Activated naive CD8-positive, alpha-beta T cell (primary cell): Measurements from ENCODE around the gene ZNF578.
"Not testable (repeated sequence)": the region's sequence is repeated elsewhere in the genome, so short reads cannot be mapped to it uniquely, and the experiment has no call there.

Experiments used
- H3K27ac Mint-ChIP-seq: one replicate; pipeline ENCODE4 v1.8.0; 2021; ENCODE audit warnings: mixed read lengths
- H3K27me3 Mint-ChIP-seq: one replicate; pipeline ENCODE4 v1.8.0; 2021; ENCODE audit warnings: mixed read lengths
- H3K36me3 Mint-ChIP-seq: one replicate; pipeline ENCODE4 v1.8.0; 2021; ENCODE audit warnings: mixed read lengths
- H3K4me1 Mint-ChIP-seq: one replicate; pipeline ENCODE4 v1.8.0; 2021; ENCODE audit warnings: low read depth, mixed read lengths
- H3K4me3 Mint-ChIP-seq: one replicate; pipeline ENCODE4 v1.8.0; 2021; ENCODE audit warnings: mild to moderate bottlenecking, mixed read lengths
- H3K9me3 Mint-ChIP-seq: one replicate; pipeline ENCODE4 v1.8.0; 2021; ENCODE audit warnings: low read depth, mixed read lengths

ZNF578 gene

GRCh38 chr19:52453324-52454094, at the start of gene ZNF578:
Gene ZNF578, plus strand, starts transcription at chr19:52453553. Its CDS starts 48,293 bp downstream, at chr19:52501846.
- Mint-ChIP-seq H3K9me3 (peaks cover 45% of the 10 kb centered on the region), H3K27me3 (peaks cover 3% of the 10 kb centered on the region), H3K36me3 (peaks cover 57% of the 10 kb centered on the region), H3K27ac (peak within 1 kb of the TSS; percentile 54), H3K4me1 (peaks cover 14% of the 10 kb centered on the region), H3K4me3 (peak within 1 kb of the TSS; percentile 89)

- peaks cover 75% of the 10 kb centered on the region for H3K36me3 Mint-ChIP-seq
- no peak overlapping the region for H3K27ac Mint-ChIP-seq
- no peak overlapping the region for H3K4me3 Mint-ChIP-seq
- H3K4me1 Mint-ChIP-seq: no peaks in the 10 kb centered on the region
- H3K27me3 Mint-ChIP-seq: no peaks in the 10 kb centered on the region
- peaks cover 48% of the 10 kb centered on the region for H3K9me3 Mint-ChIP-seq
Observed at GRCh38 chr19:52410276-52410675, 43.1 kb upstream of the ZNF578 start.

GRCh38 chr19:52415711-52416110, 37.6 kb upstream of the ZNF578 start:
- no peaks in the 10 kb centered on the region for H3K27me3 Mint-ChIP-seq
- H3K4me1 Mint-ChIP-seq: no peaks in the 10 kb centered on the region
- H3K36me3 Mint-ChIP-seq: peaks cover 46% of the 10 kb centered on the region
- H3K27ac Mint-ChIP-seq: no peak overlapping the region
- H3K9me3 Mint-ChIP-seq: peaks cover 46% of the 10 kb centered on the region
- H3K4me3 Mint-ChIP-seq: no peak overlapping the region

GRCh38 chr19:52428937-52429336, 24.4 kb upstream of the ZNF578 start, which contains the start of gene ZNF534:
Gene ZNF534, plus strand, starts transcription at chr19:52429148. Its CDS starts 2,327 bp downstream, at chr19:52431475.
- Mint-ChIP-seq H3K36me3 (peaks cover 15% of the 10 kb centered on the region), H3K9me3 (peaks cover 22% of the 10 kb centered on the region), H3K4me1 (no peaks in the 10 kb centered on the region), H3K27ac (no peak within 1 kb of the TSS), H3K4me3 (no peak within 1 kb of the TSS), H3K27me3 (no peaks in the 10 kb centered on the region)

GRCh38 chr19:52442179-52442578, 11.2 kb upstream of the ZNF578 start:
- peaks cover 22% of the 10 kb centered on the region for H3K36me3 Mint-ChIP-seq

GRCh38 chr19:52444506-52444905, 8.8 kb upstream of the ZNF578 start:
- H3K27me3 Mint-ChIP-seq: peaks cover 6% of the 10 kb centered on the region
- H3K4me1 Mint-ChIP-seq: no peaks in the 10 kb centered on the region
- peaks cover 22% of the 10 kb centered on the region for H3K36me3 Mint-ChIP-seq
- peaks cover 53% of the 10 kb centered on the region for H3K9me3 Mint-ChIP-seq
- no peak overlapping the region for H3K4me3 Mint-ChIP-seq
- H3K27ac Mint-ChIP-seq: no peak overlapping the region

More at GRCh38 chr19:52442179-52442578, 11.2 kb upstream of the ZNF578 start:
- H3K4me1 Mint-ChIP-seq: no peaks in the 10 kb centered on the region
- H3K27ac Mint-ChIP-seq: no peak overlapping the region
- peaks cover 51% of the 10 kb centered on the region for H3K9me3 Mint-ChIP-seq
- H3K4me3 Mint-ChIP-seq: no peak overlapping the region
- peaks cover 4% of the 10 kb centered on the region for H3K27me3 Mint-ChIP-seq

- no peak overlapping the region for H3K27ac Mint-ChIP-seq
- peaks cover 42% of the 10 kb centered on the region for H3K36me3 Mint-ChIP-seq
- peaks cover 46% of the 10 kb centered on the region for H3K9me3 Mint-ChIP-seq
- H3K27me3 Mint-ChIP-seq: peaks cover 6% of the 10 kb centered on the region
- peak overlapping the region; percentile 67 for H3K4me3 Mint-ChIP-seq
- peaks cover 14% of the 10 kb centered on the region for H3K4me1 Mint-ChIP-seq
Observed at GRCh38 chr19:52451241-52451640, 2.1 kb upstream of the ZNF578 start.

GRCh38 chr19:52464798-52465470, 11.6 kb downstream of the ZNF578 start:
- H3K27me3 Mint-ChIP-seq: no peaks in the 10 kb centered on the region
- H3K36me3 Mint-ChIP-seq: peaks cover 54% of the 10 kb centered on the region
- no peak overlapping the region for H3K27ac Mint-ChIP-seq
- H3K9me3 Mint-ChIP-seq: peaks cover 29% of the 10 kb centered on the region
- no peak overlapping the region for H3K4me3 Mint-ChIP-seq
- H3K4me1 Mint-ChIP-seq: no peaks in the 10 kb centered on the region

- Mint-ChIP-seq H3K36me3 (peaks cover 55% of the 10 kb centered on the region), H3K27me3 (no peaks in the 10 kb centered on the region), H3K9me3 (peaks cover 35% of the 10 kb centered on the region), H3K4me1 (no peaks in the 10 kb centered on the region), H3K4me3 (no peak overlapping the region), H3K27ac (no peak overlapping the region)
Observed at GRCh38 chr19:52473655-52474350, 20.4 kb downstream of the ZNF578 start.

- peaks cover 52% of the 10 kb centered on the region for H3K36me3 Mint-ChIP-seq
- H3K4me1 Mint-ChIP-seq: no peaks in the 10 kb centered on the region
- no peak overlapping the region for H3K27ac Mint-ChIP-seq
- peaks cover 34% of the 10 kb centered on the region for H3K9me3 Mint-ChIP-seq
- no peaks in the 10 kb centered on the region for H3K27me3 Mint-ChIP-seq
- H3K4me3 Mint-ChIP-seq: no peak overlapping the region
Observed at GRCh38 chr19:52474351-52475127, 21.2 kb downstream of the ZNF578 start.

GRCh38 chr19:52484111-52484743, 30.9 kb downstream of the ZNF578 start:
- H3K4me1 Mint-ChIP-seq, H3K27ac Mint-ChIP-seq, H3K27me3 Mint-ChIP-seq, H3K4me3 Mint-ChIP-seq: not testable (repeated sequence)
- H3K36me3 Mint-ChIP-seq: peaks cover 24% of the 10 kb centered on the region
- H3K9me3 Mint-ChIP-seq: peaks cover 25% of the 10 kb centered on the region

- not testable (repeated sequence) for H3K27ac Mint-ChIP-seq, H3K4me3 Mint-ChIP-seq, H3K27me3 Mint-ChIP-seq, H3K4me1 Mint-ChIP-seq
- Mint-ChIP-seq H3K9me3 (peaks cover 25% of the 10 kb centered on the region), H3K36me3 (peaks cover 24% of the 10 kb centered on the region)
Observed at GRCh38 chr19:52485064-52485463, 31.7 kb downstream of the ZNF578 start.

GRCh38 chr19:52485561-52486240, 32.3 kb downstream of the ZNF578 start:
- not testable (repeated sequence) for H3K4me3 Mint-ChIP-seq

More at GRCh38 chr19:52485561-52486240, 32.3 kb downstream of the ZNF578 start:
- not testable (repeated sequence) for H3K27ac Mint-ChIP-seq, H3K27me3 Mint-ChIP-seq, H3K4me1 Mint-ChIP-seq
- H3K36me3 Mint-ChIP-seq: peaks cover 24% of the 10 kb centered on the region
- peaks cover 26% of the 10 kb centered on the region for H3K9me3 Mint-ChIP-seq
